Keratinocyte (primary cell): Measurements from ENCODE around the gene CDC42SE1.

Experiments used
- CTCF ChIP-seq, 3 experiments: IDR thresholded peaks in 1 of 3; conservative IDR thresholded peaks in 1 of 3; optimal IDR thresholded peaks in 1 of 3; 2 replicates in 2 of 3; 3 replicates in 1 of 3; pipeline versions ENCODE3 to v1.5.1; 2011; ENCODE audit warnings: low read length in 3 of 3, mild to moderate bottlenecking in 3 of 3, moderate library complexity in 2 of 3, control low read depth in 1 of 3, inconsistent platforms in 1 of 3; ENCODE audit not compliant: insufficient read depth in 2 of 3; ENCODE audit errors: extremely low read depth in 1 of 3
- EZH2 ChIP-seq: IDR thresholded peaks from one replicate; pipeline ENCODE4 v1.6.1; 2012; ENCODE audit warnings: inconsistent platforms, mild to moderate bottlenecking, low read length, moderate library complexity

GRCh38 chr1:151011154-151011850 lies 48.1 kb downstream of the CDC42SE1 start:
- TF ChIP-seq CTCF (optimal IDR thresholded peaks at IDR 0.05 in 1 of 3, IDR thresholded peaks at IDR 0.05 in 1 of 3, conservative IDR thresholded peaks at IDR 0.05 in 1 of 3; ENCODE audit: extremely low read depth in 1 of 3, insufficient read depth in 2 of 3, low read length in 3 of 3), result no peak
- no peak for TF ChIP-seq EZH2
